OCI-LY3 (cell line): Measurements from ENCODE around the gene RIN3.

Experiments
- EZH2phosphoT487 ChIP-seq: fragments of 200-600 bp; shearing (Covaris generic); IDR thresholded peaks from 2 replicates; pipeline ENCODE4 v1.6.1; 2018; ENCODE audit warnings: antibody characterized with exemption, mixed run types, low read depth
- TF ChIP-seq, protein P1 (sequence below): fragments of 200-600, 300-600 bp; sonication (generic); IDR thresholded peaks from 2 replicates; pipeline ENCODE4 v1.5.1; 2014; ENCODE audit warnings: antibody characterized with exemption, low read length, low read depth

GRCh38 chr14:92565718-92566115, 52.1 kb downstream of the RIN3 start:
- TF ChIP-seq, protein P1, sequence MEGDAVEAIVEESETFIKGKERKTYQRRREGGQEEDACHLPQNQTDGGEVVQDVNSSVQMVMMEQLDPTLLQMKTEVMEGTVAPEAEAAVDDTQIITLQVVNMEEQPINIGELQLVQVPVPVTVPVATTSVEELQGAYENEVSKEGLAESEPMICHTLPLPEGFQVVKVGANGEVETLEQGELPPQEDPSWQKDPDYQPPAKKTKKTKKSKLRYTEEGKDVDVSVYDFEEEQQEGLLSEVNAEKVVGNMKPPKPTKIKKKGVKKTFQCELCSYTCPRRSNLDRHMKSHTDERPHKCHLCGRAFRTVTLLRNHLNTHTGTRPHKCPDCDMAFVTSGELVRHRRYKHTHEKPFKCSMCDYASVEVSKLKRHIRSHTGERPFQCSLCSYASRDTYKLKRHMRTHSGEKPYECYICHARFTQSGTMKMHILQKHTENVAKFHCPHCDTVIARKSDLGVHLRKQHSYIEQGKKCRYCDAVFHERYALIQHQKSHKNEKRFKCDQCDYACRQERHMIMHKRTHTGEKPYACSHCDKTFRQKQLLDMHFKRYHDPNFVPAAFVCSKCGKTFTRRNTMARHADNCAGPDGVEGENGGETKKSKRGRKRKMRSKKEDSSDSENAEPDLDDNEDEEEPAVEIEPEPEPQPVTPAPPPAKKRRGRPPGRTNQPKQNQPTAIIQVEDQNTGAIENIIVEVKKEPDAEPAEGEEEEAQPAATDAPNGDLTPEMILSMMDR, result no peak
- no peak for TF ChIP-seq EZH2phosphoT487
